22Rv1 (cell line): ENCODE results near the gene RDH16.
"Not testable (repeated sequence)": the region's sequence is repeated elsewhere in the genome, so short reads cannot be mapped to it uniquely, and the experiment has no call there.

Experiments
- H3K27ac ChIP-seq: fragments of 450-650 bp; 2 replicates; pipeline ENCODE4 v1.5.1; 2017
- CTCF ChIP-seq: fragments of 450-650 bp; IDR thresholded peaks from 2 replicates; pipeline ENCODE4 v1.5.1; 2017; ENCODE audit warnings: mild to moderate bottlenecking
- ZFX ChIP-seq: fragments of 450-650 bp; IDR thresholded peaks from 2 replicates; pipeline ENCODE4 v1.6.1; 2017; ENCODE audit warnings: antibody characterized with exemption, borderline replicate concordance

Gene RDH16

GRCh38 chr12:56978397-56979138 is 21.2 kb upstream of the RDH16 start:
- H3K27ac ChIP-seq: no peak overlapping the region
- TF ChIP-seq ZFX (no peak), CTCF (no peak)

- not testable (repeated sequence) for H3K27ac ChIP-seq
These were observed 20.0 kb upstream of the RDH16 start for GRCh38 chr12:56977361-56977760.

GRCh38 chr12:56974224-56974623 is 16.8 kb upstream of the RDH16 start:
- not testable (repeated sequence) for H3K27ac ChIP-seq

GRCh38 chr12:56968910-56969309 is 11.5 kb upstream of the RDH16 start:
- not testable (repeated sequence) for H3K27ac ChIP-seq

- peak overlapping the region; percentile 53; the same call in 1 of the 2 replicates for H3K27ac ChIP-seq
These were observed 8.7 kb upstream of the RDH16 start for GRCh38 chr12:56965997-56966642.

GRCh38 chr12:56965124-56965523 is 7.7 kb upstream of the RDH16 start:
- H3K27ac ChIP-seq: not testable (repeated sequence)

- H3K27ac ChIP-seq: not testable (repeated sequence)
These were observed 6.1 kb upstream of the RDH16 start for GRCh38 chr12:56963557-56963956.

GRCh38 chr12:56962247-56962646 is 4.8 kb upstream of the RDH16 start:
- H3K27ac ChIP-seq: not testable (repeated sequence)

- TF ChIP-seq ZFX (no peak), CTCF (no peak)
- H3K27ac ChIP-seq: no peak overlapping the region
These were observed 1.0 kb upstream of the RDH16 start for GRCh38 chr12:56958422-56958821.

GRCh38 chr12:56955631-56956256 is 1.7 kb downstream of the RDH16 start:
- TF ChIP-seq CTCF: no peak
- no peak for TF ChIP-seq ZFX
- H3K27ac ChIP-seq: no peak overlapping the region

- TF ChIP-seq CTCF (no peak), ZFX (no peak)
- no peak overlapping the region for H3K27ac ChIP-seq
These were observed 2.5 kb downstream of the RDH16 start for GRCh38 chr12:56954958-56955355.
